Activated T-helper 17 cell treated with anti-CD3 and anti-CD28 coated beads, Interleukin-2, amount 50 U/mL, for 72 hours (primary cell): Measurements from ENCODE around the gene STIM2. TPM values are rescaled to one million over a fixed set of nuclear protein-coding genes. Genes with fewer than 3 reads are reported as not detected.

Source experiments
- ATAC-seq: fragments of 150-1000 bp; cut with Tn5 transposase; replicated peaks from 2 replicates; pipeline ENCODE4 v1.10.0; 2021; ENCODE audit warnings: mild to moderate bottlenecking, moderate library complexity
- H3K27ac Mint-ChIP-seq: one replicate; pipeline ENCODE4 v1.8.0; 2022; ENCODE audit warnings: mixed read lengths
- H3K27me3 Mint-ChIP-seq: one replicate; pipeline ENCODE4 v1.8.0; 2022; ENCODE audit warnings: mixed read lengths
- H3K36me3 Mint-ChIP-seq: one replicate; pipeline ENCODE4 v1.8.0; 2022; ENCODE audit warnings: low read depth, mild to moderate bottlenecking, mixed read lengths
- H3K4me1 Mint-ChIP-seq: one replicate; pipeline ENCODE4 v1.8.0; 2022; ENCODE audit warnings: mixed read lengths
- H3K4me3 Mint-ChIP-seq: one replicate; pipeline ENCODE4 v1.8.0; 2022; ENCODE audit warnings: mild to moderate bottlenecking, mixed read lengths
- H3K9me3 Mint-ChIP-seq: one replicate; pipeline ENCODE4 v1.8.0; 2022; ENCODE audit warnings: mixed read lengths
- total RNA-seq, 2 donors: library from RNA; stranded (reverse); gene quantifications; one replicate each; pipeline ENCODE4 v1.2.3, GENCODE V29; 2022

STIM2 gene
- total RNA-seq, 2 donors from 2014 or later = 38.4 to 39.6 TPM

- H3K27ac Mint-ChIP-seq = no peak overlapping the region
- H3K4me3 Mint-ChIP-seq = no peak overlapping the region
- no peaks in the 10 kb centered on the region for H3K36me3 Mint-ChIP-seq
- H3K4me1 Mint-ChIP-seq = no peaks in the 10 kb centered on the region
- peaks cover 9% of the 10 kb centered on the region for H3K27me3 Mint-ChIP-seq
- no peaks in the 10 kb centered on the region for H3K9me3 Mint-ChIP-seq
- ATAC-seq = no peak
Measured at GRCh38 chr4:27062256-27062655, 201.6 kb downstream of the STIM2 start.

DNA sequence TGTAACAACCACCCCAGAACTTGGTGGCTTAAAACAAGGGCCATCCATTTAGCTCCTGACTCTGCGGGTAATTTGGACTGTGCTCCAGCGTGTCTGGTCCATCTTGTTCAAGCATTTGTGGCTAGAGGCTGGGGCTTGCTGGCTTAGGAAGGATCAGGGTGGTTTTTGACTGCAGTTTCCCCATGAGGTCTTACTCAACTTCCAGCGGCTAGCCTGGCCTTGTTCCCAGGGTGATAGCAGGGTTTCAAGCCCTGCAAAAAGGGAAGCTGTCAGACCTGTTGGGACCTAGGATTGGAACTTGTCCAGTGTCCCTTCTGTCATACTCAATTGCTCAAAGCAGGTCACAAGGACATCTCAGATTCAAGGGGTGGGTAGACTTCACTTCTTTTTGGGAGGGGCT, 205.9 kb downstream of the STIM2 start:
- Mint-ChIP-seq H3K4me1 (no peaks in the 10 kb centered on the region), H3K9me3 (no peaks in the 10 kb centered on the region), H3K4me3 (no peak overlapping the region), H3K27ac (no peak overlapping the region), H3K27me3 (peaks cover 14% of the 10 kb centered on the region), H3K36me3 (no peaks in the 10 kb centered on the region)
- ATAC-seq = no peak

DNA sequence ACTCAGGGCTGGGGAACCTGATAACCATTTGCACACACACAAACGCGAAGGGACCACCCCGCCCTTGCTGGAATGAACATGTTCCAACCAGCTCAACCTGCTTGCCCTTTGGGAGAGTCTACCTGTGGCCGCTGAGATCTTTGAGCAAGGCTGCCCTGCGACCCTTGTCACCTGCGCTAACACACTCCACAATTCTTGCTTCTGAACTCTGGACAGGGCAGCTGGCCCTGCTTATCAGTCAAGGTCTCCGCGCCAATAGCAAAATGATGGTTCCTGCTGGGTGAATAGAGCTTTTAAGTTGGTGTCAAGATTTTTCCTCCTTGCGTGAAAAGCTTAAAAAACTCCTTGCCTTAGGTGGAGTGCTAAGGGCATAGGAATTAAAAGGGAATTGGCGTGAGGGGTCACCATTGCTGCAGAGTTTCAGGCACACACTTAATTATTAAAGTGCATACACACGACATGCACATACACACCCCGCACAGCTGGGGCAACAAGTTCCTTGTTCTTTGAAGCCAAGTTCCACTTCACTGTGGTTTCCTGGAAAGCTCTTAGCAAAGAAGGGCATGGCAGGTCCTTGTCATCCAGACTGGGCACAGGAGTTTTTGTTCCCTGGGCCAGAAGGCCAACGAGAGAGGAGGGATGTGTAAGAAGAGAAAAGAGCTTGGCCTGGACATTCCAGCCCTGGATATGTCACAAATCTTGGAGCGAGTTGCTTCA, 207.7 kb downstream of the STIM2 start:
- no peak overlapping the region for H3K4me3 Mint-ChIP-seq
- H3K9me3 Mint-ChIP-seq = no peaks in the 10 kb centered on the region
- no peaks in the 10 kb centered on the region for H3K4me1 Mint-ChIP-seq
- H3K36me3 Mint-ChIP-seq = no peaks in the 10 kb centered on the region
- H3K27ac Mint-ChIP-seq = no peak overlapping the region
- no peak for ATAC-seq
- peaks cover 14% of the 10 kb centered on the region for H3K27me3 Mint-ChIP-seq
